HG03432 (cell line): ENCODE results near the gene C9orf78.

Source experiments
- ATAC-seq: cut with Tn5 transposase; IDR thresholded peaks from one replicate; pipeline ENCODE4 v1.9.1; 2021; ENCODE audit warnings: mild to moderate bottlenecking, moderate library complexity; ENCODE audit not compliant: unreplicated experiment

Gene C9orf78

DNA sequence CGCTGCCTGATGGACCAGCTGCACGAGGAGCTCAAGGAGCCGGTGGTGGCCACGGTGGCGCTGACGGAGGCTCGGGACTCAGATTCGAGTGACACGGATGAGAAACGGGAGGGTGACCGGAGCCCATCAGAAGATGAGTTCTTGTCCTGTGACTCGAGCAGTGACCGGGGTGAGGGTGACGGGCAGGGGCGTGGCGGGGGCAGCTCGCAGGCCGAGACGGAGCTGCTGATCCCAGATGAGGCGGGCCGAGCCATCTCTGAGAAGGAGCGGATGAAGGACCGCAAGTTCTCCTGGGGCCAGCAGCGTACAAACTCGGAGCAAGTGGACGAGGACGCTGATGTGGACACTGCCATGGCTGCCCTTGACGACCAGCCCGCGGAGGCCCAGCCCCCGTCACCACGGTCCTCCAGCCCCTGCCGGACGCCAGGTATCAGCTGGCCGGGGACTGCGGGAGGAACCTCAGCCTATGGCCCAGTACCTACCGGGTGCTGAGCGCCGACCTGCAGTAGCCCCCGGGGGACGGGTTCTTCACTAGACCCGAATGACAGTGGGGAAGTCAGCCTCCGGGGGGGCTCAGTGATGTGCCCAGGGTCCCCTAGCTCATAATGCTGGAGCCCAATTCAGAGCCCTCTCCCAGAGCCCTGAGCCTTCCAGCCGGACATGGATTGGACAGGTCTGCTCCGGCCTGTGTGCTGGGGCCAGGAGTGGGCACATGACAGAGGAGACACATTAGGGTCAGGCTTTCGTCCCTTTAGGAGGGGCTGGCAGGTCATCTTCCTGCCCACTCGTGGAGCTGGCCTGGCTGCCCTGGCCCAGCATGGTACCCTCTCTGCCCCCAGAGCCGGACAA is 33.2 kb upstream of the C9orf78 start:
- no peak for ATAC-seq

DNA sequence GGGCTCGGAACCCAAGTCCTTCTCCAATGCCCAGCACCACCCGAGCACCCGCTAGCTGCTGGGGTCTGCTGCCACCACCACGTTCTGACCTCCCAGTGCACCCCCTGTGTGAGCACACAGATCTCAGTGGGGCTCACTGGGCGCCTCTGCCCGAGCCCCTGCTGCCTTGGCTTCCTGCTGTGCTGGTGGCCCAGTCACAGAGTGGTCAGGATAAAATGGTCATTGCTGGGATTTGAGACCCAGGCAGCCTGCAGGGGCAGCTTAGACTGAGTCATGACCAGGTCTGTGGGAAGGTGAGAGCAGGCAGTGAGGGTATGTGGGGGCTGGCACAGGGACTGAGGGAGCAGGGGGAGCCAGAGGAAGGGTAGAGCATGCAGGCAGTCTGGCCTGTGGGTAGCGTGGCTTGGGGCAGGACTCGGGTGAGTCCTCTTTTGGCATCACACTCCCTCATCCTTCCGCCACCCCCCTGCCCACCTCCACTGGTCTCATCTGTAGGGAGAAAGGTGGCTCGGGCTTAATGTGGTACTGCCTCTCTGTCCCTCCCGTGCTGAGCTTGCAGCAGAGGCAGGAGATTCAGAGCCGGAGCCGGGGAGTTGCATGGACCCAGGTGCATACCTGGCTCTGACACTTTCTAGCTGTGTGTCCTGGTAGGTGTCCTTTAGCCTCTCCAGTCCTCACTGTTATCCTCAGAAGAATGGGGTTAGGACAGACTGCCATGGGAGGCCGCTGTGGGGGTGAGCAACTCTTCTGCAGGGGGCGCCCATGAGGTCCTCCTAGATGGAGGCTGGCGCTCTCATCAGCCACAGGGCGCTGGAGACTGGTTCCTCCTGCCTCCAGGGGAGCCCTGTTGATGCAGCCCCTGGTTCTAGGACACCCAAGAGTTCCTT is 32.3 kb upstream of the C9orf78 start:
- no peak for ATAC-seq

DNA sequence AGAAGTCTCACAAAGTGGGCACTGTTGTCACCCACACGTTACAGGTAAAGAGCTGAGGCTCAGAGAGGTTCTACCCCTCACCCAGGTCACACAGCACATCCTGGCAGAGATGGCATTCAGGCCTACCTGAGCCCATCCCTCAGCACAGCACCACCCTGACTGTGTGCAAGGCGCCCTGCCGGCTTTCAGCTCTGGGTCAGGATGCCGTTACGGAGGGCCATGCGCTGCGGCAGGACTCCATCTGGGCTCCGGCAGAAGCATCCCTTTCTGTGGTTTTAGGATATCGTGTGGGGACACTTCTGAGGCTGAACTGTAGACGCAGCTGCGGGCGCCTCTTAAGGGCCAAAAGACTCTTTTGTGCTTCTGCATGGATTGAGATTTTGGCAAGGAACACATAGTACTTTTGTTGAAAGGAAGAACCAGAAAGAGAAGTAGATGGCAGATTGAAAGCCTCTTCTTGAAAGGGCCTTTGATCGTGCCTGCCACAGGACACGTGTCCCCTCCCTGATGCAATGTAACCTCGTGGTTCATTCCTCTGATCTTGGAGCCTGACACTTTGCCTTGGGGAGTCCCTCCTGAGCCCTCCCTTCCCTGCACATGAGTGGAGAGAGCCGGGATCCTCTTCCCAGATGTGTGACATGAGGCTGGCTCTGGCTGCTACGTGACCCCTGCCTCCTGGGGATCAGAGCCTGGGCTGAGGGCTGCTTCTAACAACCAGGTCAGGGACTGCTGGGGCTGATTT is 31.5 kb upstream of the C9orf78 start:
- ATAC-seq: no peak

DNA sequence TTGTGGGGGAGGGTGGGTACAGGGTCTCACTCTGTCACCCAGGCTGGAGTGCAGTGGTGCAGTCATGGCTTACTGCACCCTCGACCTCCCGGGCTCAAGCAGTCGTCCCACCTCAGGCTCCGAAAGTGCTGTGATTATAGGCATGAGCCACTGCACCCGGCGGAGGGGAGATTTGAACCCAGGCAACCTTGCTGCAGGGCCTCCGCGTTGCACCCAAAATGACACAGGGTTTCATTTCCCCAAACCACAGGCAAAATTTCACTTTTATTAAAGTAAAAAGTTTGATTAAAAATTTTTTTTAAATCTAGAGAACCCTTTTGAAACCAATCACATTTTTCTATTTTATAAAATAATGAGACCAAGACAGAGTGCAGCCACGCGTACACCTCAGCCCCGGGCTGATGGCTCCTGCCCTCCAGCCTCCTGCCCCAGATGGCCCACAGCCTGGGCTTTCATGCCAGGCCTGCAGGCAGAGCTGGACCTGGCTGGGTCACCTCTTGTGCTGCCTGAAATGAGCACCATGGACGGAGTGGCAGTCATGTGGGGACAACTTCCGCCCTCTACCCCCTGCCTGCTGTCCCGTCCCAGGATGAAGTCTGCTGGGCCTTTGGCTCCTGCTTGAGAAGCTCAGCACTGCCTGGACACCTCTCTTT is 30.7 kb upstream of the C9orf78 start:
- ATAC-seq: no peak

DNA sequence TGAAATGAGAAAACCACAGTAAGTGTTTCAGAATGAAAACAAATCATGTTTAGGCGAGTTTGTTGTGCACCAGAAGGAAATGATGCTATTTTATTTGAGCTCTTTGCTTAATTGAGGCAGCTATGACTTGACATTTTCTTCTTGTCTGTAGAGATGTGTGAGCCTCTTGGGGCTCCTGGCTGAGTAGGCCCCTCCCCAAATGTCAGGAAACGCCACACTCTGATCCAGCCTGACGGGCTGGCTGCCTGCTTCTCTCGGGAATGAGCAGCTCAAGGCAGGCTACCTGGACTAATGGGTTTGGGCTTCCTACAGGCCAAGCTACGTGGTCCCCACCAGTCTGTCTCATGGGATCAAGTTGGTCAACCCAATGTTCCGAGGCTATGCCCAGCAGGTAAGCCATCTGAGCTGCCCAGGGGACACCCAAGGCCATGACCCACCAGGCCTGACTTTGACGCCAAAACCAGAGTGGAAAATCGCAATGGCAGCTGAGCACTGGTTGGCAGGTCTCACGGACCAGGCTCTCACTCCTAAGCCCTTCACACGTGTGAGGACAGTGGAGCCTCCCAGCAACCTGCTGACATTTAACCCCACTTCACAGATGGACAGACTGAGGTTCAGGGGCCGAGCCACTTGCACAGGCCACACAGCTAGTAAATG is 30.0 kb upstream of the C9orf78 start:
- no peak for ATAC-seq

DNA sequence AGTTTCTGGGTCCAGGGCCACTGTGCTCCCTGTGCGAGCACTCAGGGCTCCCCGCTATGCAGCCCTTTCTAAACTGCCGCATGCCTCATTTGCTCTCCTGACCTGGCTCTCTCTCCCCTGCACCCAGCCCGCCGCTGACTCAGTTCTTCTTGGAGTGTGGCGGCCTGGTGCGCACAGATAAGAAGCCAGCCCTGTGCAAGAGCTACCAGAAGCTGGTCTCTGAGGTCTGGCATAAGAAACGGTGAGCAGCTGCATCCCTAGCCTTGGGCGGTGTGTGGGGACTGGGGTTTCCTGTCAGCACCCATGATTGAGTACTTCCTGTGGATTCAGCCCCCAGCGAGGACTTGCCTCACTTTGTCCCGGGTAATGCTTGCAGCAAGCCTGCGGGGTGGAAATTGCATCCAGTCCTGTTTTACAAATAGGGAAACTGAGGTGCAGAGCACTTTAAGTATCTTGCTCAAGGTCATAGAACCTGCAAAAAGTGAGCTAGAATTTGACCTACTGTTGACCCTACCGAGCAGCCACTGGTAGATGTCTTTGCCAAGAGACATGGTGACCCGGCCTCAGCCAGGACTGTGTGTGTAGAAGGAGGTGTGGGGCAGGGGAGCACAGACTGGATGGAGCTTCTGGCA is 28.1 kb upstream of the C9orf78 start:
- no peak for ATAC-seq

DNA sequence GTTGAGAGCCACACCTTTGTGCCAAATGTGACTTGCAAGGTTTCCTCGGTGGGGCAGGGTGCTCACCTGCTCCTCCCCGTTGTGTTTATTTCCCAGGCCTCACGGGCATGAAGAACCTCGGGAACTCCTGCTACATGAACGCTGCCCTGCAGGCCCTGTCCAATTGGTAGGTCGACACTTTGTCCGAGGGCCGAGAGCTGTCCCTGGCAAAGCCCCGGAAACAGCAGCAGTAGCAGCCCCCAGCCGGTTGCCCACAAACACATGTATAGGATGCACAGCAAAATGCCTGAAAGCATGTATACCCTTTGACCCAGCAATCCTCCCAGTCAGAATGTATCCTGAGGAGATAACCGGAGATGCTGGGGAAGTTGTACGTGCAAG is 26.4 kb upstream of the C9orf78 start:
- no peak for ATAC-seq

DNA sequence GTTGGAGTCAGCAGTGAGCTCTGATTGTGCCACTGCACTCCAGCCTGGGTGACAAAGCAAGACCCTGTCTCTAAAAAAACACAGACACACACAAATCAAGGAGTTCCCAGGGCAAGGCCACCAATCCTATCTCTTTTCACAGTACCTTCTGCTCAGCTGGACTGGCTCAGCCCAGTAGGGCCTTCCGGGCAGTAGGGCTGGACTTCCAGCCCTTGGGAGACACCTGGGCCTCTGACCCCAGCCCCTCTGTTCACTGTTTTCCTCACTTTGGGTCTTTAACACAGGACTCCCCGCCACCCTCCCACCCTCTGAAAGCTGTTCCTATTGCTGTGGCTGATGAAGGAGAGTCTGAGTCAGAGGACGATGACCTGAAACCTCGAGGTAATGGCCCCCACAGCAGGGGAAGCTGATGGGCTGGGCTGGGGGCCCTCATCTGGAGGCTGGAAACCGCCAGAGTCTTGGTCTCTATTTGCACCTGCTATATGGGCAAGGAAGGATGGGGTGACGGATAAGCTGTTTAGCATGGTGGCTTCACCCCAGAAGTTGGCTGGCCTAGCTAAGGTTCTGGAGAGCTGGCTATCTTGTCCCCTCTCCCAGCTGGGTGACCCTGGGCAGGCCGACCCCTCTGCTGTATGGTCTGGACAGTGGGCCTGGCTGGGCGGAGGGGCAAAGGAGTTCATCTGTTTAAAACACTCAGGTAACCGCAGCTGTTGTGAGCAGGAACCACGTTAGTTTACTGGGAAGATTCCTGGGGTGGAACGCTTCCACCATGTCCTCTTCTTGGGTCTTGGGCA is 25.8 kb upstream of the C9orf78 start:
- no peak for ATAC-seq

DNA sequence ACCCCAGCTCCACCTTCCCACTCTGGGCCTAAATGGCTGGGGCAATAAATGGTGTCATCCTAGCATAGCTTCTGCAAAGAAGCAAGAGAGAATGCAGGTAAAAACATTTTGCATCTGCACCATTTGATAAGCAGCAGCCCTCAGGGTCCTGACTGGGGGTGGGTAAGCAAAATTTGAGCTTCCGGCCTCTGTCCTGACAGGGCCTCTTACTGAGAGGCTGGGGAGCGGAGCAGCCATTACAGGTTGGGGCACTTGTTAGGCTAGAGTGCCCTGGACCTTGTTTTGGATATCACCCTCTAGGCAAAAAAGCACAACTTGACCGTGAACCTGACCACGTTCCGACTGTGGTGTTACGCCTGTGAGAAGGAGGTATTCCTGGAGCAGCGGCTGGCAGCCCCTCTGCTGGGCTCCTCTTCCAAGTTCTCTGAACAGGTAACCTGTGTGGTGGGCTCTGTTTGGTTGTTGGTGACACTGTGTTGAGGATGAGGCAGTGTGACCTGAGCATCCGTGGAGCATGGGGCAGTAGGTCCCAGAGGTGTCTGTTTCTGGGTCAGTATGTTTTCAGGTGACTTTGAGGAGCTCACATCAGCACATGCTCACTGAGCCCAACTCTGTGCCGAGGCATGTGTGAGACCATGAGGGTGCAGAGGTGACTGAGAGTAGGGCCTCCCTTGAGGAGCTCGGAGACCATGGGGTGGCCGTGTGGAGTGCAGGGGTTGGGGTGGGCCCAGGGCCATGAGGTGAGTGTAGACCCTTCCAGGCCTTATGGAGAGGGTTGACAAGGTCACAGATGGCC is 23.3 kb upstream of the C9orf78 start:
- no peak for ATAC-seq

DNA sequence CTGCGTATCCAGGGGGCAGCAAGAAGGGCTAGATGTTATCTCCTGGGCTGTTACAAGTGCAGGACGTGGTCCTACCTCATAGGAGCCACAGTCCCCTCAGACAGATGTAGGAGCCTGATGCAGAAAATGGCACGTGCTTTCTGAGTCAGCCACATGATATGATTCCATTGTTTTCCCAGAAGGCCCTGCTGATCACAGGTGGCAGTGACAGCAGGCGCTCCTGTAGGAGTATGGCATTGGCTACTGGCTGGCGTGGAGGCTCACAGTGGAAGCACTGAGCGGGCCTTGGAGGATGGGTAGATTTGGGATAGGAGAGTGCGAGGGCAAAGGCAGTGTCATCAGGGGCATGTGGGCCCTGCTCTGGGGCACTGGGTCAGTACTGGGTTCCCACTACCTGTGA is 22.1 kb upstream of the C9orf78 start:
- ATAC-seq: no peak

DNA sequence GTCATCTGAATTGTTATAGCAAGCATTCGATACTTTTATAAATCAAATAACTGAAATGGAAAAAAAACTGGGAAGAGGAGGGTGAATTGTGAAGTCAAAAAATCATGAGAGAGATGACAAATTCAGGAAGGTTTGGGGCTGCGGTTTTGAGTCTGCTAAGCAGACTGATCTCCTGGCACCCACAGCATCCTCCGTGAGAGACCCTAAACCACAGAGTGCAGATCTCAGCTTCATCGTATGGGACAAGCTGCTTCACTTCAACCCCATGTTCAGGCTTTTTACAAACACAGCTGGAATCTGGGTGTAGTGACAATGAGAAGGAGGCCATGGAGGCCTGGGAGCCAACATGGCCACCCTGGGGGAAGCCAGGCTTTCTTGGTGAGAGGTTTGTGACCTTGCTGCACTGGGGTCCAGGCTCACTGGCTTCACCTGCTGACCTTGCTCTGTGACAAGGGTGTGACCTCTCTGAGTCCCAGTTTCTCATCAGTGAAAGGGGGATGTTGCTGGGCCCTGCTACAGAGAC is 19.6 kb upstream of the C9orf78 start:
- ATAC-seq: no peak

DNA sequence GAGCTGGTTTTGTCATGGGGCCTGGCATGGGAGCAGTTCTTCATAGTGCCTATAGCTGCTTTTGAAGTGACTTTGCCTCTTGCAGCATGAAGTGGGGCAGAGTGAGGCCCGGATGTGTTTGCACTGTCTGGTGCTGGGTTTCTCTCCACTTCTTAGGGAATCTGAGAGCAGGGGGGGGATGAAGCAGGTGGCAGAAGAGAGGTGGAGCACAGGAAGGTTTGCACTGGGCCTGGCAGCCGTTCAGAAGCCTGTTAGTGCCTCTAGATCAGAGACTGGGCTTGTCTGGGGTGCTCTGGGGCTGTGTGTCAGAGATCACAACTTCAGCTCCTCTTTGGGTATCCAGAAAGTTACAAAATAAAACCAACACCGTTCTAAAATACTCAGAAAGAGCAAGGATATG is 18.5 kb upstream of the C9orf78 start:
- no peak for ATAC-seq

DNA sequence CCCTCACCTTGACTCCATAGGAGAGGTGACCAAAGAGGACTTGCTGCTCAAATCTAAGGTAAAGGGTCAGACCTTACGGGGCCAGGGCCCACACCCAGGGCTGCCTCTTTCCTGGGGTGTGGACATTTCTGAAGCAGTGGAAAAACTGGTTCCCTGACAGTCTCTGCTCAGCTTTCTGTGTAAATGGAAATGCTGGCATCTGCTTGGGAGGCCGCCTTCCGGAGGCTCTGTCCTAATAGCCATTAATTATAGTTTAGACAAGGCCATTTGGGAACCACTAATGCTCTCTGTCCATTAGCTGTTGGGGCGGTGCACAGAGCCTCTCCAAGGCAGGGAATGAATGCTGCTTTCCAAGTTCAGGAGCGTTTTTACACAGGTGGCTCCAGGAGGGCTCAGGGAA is 17.5 kb upstream of the C9orf78 start:
- ATAC-seq: no peak

DNA sequence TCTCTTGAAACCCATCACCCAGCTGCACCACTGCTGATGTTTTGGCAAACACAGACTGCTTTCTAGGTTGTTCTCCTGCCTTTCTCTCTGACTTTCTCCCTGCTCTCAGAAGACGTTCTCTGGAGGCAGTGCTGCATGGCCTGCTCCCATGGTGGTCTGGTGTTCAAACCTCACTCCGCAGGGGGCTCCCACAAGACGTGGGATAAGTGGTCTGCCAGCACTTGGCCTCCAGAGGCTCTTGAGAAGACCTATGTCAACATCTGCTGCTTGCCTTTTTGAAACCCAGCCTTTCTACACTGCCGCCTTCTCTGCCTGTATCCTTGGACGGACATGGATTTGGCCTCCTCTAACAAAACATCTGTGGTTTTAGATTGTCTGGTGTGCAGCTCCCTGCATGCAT is 16.7 kb upstream of the C9orf78 start:
- ATAC-seq: no peak

DNA sequence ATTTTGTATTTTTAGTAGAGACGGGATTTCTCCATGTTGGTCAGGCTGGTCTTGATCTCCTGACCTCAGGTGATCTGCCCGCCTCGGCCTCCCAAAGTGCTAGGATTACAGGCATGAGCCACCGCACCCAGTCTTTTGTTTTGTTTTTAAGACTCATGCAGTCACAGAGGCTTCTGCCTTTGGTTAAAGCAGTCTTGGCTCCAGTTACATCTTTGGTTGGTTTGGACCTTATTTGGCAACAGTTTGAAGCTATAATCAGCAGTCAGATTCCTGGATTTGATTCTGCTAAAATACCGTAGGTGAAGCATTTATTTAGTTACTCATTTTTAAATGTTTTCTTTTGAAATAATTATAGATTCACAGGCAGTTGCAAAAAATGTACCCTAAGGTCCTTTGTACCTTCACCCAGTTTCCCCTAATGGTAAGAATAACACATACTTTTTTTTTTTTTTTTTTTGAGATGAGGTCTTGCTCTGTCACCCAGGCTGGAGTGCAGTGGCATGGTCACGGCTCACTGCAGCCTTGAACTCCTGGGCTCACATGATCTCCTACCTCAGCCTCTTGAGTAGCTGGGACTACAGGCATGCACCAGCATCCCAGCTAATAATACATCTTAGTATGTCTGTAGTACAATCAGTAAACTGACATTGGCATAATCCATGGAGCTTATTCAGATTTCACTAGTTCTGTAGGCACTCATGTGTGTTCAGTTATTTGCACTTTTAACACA is 15.9 kb upstream of the C9orf78 start:
- no peak for ATAC-seq

DNA sequence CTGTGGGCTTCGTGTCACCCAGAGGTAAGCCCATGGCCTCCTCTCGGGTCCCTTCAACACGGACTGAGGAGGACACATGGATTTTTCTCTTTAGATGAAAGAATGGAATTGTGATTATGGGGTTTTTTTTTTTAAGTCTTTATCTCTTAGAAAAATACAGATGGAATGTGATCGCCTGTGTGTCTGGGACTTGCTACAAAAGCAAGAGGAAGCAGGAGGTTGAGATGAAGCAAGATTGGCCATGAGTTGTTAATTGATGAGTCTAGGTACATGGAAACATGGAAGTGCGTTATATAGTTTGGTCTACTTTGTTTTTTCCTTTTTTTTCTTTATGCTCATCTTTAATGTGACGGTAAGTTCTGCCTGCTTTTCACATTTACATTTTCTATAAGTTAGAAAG is 14.8 kb upstream of the C9orf78 start:
- ATAC-seq: no peak

DNA sequence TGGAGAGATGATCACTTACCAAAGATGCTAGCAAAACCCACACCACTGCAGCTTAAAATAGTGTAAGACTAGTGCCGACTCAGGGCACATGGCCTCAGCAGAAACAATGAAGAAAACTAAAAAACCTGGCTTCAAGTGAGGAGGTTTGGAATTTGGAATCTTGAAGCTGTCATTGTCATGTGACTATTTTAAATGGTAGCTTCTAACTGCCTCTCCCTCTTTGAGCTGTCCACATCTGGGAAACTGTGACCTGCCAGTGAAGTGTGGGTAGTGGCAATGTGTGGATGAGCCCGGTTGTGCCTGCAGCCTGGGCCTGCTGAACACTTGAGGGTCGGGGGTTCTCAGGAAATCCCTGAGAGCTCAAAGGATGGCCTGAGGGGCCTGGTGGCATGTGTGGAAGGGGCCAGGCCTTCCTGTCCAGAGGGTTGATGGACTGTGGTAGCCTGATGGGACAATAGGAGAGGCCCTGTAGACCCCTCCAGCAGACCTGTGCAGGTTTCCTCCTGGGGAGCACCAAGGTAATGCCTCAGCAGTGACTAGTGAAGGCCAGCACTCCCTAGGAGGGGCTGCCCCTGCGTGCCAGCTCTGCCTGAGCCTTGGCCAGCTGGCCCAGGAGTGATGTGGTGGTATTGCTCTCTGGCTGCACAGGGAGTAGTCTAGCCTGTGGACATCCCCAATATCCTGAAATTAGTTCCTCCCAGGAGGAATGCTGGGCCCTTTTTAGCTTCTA is 13.8 kb upstream of the C9orf78 start:
- no peak for ATAC-seq
